NCI-H2171 treated with DMSO at 0.1 percent for 48 hours (cell line): ENCODE measurements around the gene MICAL2.
A peak's percentile ranks its signal among the peaks of the same experiment; 100 is the strongest.

Source experiments
- DNase-seq: peaks from one replicate; lab custom pipeline; 2025; lab: John Stamatoyannopoulos, UW

Gene MICAL2

GRCh38 chr11:12209096-12209495 lies 98.7 kb downstream of the MICAL2 start:
- no peak for DNase-seq

GRCh38 chr11:12210200-12210599 lies 99.8 kb downstream of the MICAL2 start:
- DNase-seq = no peak

GRCh38 chr11:12211331-12212065 lies 101.1 kb downstream of the MICAL2 start:
- DNase-seq = peak; percentile 51

GRCh38 chr11:12212174-12212820 lies 101.9 kb downstream of the MICAL2 start:
- DNase-seq = no peak

GRCh38 chr11:12212821-12213185 lies 102.4 kb downstream of the MICAL2 start:
- no peak for DNase-seq

GRCh38 chr11:12213883-12214282 lies 103.5 kb downstream of the MICAL2 start:
- no peak for DNase-seq

- no peak for DNase-seq
Observed at GRCh38 chr11:12214751-12215150, 104.4 kb downstream of the MICAL2 start.

- DNase-seq = no peak
Observed at GRCh38 chr11:12215181-12215593, 104.8 kb downstream of the MICAL2 start.

- no peak for DNase-seq
Observed at GRCh38 chr11:12216041-12216451, 105.7 kb downstream of the MICAL2 start.

GRCh38 chr11:12216671-12217374 lies 106.4 kb downstream of the MICAL2 start:
- DNase-seq = no peak

GRCh38 chr11:12217879-12218278 lies 107.5 kb downstream of the MICAL2 start:
- no peak for DNase-seq

GRCh38 chr11:12218909-12219308 lies 108.5 kb downstream of the MICAL2 start:
- no peak for DNase-seq

GRCh38 chr11:12219757-12220156 lies 109.4 kb downstream of the MICAL2 start:
- no peak for DNase-seq

- no peak for DNase-seq
Observed at GRCh38 chr11:12220305-12220704, 109.9 kb downstream of the MICAL2 start.

GRCh38 chr11:12221051-12221535 lies 110.7 kb downstream of the MICAL2 start:
- DNase-seq = no peak

- DNase-seq = no peak
Observed at GRCh38 chr11:12222055-12222792, 111.8 kb downstream of the MICAL2 start.

- no peak for DNase-seq
Observed at GRCh38 chr11:12223771-12224536, 113.6 kb downstream of the MICAL2 start.

- DNase-seq = no peak
Observed at GRCh38 chr11:12224537-12224893, 114.1 kb downstream of the MICAL2 start.

- no peak for DNase-seq
Observed at GRCh38 chr11:12225046-12225739, 114.8 kb downstream of the MICAL2 start.

- DNase-seq = no peak
Observed at GRCh38 chr11:12226093-12226492, 115.7 kb downstream of the MICAL2 start.
